ENCODE measurements around the gene MYH16.
"Not testable (repeated sequence)": the region's sequence is repeated elsewhere in the genome, so short reads cannot be mapped to it uniquely, and the experiment has no call there.

Gene MYH16

GRCh38 chr7:99275496-99275895, 2.9 kb downstream of the MYH16 start:
- H3K9me3 ChIP-seq (ENCODE audit: control insufficient read depth in 2 of 2, low read length in 2 of 2), result no peaks in the 10 kb centered on the region
- H3K27ac ChIP-seq (ENCODE audit: low read length), result no peak overlapping the region
- no peaks in the 10 kb centered on the region for H3K27me3 ChIP-seq (ENCODE audit: control insufficient read depth in 1 of 2, insufficient read depth in 2 of 2, low read length in 2 of 2)
- H3K36me3 ChIP-seq (ENCODE audit: control insufficient read depth in 2 of 2, insufficient read depth in 2 of 2, low read length in 2 of 2), result no peaks in the 10 kb centered on the region
- no peaks in the 10 kb centered on the region for H3K4me1 ChIP-seq (ENCODE audit: control insufficient read depth, insufficient read depth, low read length)
- H3K4me3 ChIP-seq (ENCODE audit: low read length in 2 of 2), result no peak overlapping the region
- H3K9ac ChIP-seq (ENCODE audit: low read length in 2 of 2), result no peak overlapping the region

GRCh38 chr7:99278180-99278579, 5.5 kb downstream of the MYH16 start:
- no peaks in the 10 kb centered on the region for H3K36me3 ChIP-seq (ENCODE audit: control insufficient read depth in 2 of 2, insufficient read depth in 2 of 2, low read length in 2 of 2)
- no peaks in the 10 kb centered on the region for H3K4me1 ChIP-seq (ENCODE audit: control insufficient read depth, insufficient read depth, low read length)
- no peak overlapping the region for H3K4me3 ChIP-seq (ENCODE audit: low read length in 2 of 2)
- no peaks in the 10 kb centered on the region for H3K27me3 ChIP-seq (ENCODE audit: control insufficient read depth in 1 of 2, insufficient read depth in 2 of 2, low read length in 2 of 2)
- H3K9me3 ChIP-seq (ENCODE audit: control insufficient read depth in 2 of 2, low read length in 2 of 2), result no peaks in the 10 kb centered on the region
- H3K27ac ChIP-seq (ENCODE audit: low read length), result no peak overlapping the region
- no peak overlapping the region for H3K9ac ChIP-seq (ENCODE audit: low read length in 2 of 2)

GRCh38 chr7:99284165-99284564, 11.5 kb downstream of the MYH16 start:
- H3K9me3 ChIP-seq (ENCODE audit: control insufficient read depth in 2 of 2, low read length in 2 of 2); H3K4me1 ChIP-seq (ENCODE audit: control insufficient read depth, insufficient read depth, low read length); H3K27me3 ChIP-seq (ENCODE audit: control insufficient read depth in 1 of 2, insufficient read depth in 2 of 2, low read length in 2 of 2); H3K36me3 ChIP-seq (ENCODE audit: control insufficient read depth in 2 of 2, insufficient read depth in 2 of 2, low read length in 2 of 2); H3K9ac ChIP-seq (ENCODE audit: low read length in 2 of 2); H3K27ac ChIP-seq (ENCODE audit: low read length); H3K4me3 ChIP-seq (ENCODE audit: low read length in 2 of 2): not testable (repeated sequence)

- Histone ChIP-seq H3K9ac (ENCODE audit: low read length in 2 of 2) (no peak overlapping the region), H3K9me3 (ENCODE audit: control insufficient read depth in 2 of 2, low read length in 2 of 2) (no peaks in the 10 kb centered on the region), H3K27ac (ENCODE audit: low read length) (no peak overlapping the region), H3K4me1 (ENCODE audit: control insufficient read depth, insufficient read depth, low read length) (no peaks in the 10 kb centered on the region), H3K27me3 (ENCODE audit: control insufficient read depth in 1 of 2, insufficient read depth in 2 of 2, low read length in 2 of 2) (peaks cover 0 to 2% of the 10 kb centered on the region in 2 donors), H3K36me3 (ENCODE audit: control insufficient read depth in 2 of 2, insufficient read depth in 2 of 2, low read length in 2 of 2) (no peaks in the 10 kb centered on the region), H3K4me3 (ENCODE audit: low read length in 2 of 2) (no peak overlapping the region)
These were observed 15.3 kb downstream of the MYH16 start for GRCh38 chr7:99287779-99288534.

GRCh38 chr7:99289185-99289584, 16.5 kb downstream of the MYH16 start:
- H3K9me3 ChIP-seq (ENCODE audit: control insufficient read depth in 2 of 2, low read length in 2 of 2), result no peaks in the 10 kb centered on the region
- no peaks in the 10 kb centered on the region for H3K27me3 ChIP-seq (ENCODE audit: control insufficient read depth in 1 of 2, insufficient read depth in 2 of 2, low read length in 2 of 2)
- H3K4me1 ChIP-seq (ENCODE audit: control insufficient read depth, insufficient read depth, low read length), result no peaks in the 10 kb centered on the region
- H3K27ac ChIP-seq (ENCODE audit: low read length), result no peak overlapping the region
- no peak overlapping the region for H3K9ac ChIP-seq (ENCODE audit: low read length in 2 of 2)
- H3K36me3 ChIP-seq (ENCODE audit: control insufficient read depth in 2 of 2, insufficient read depth in 2 of 2, low read length in 2 of 2), result no peaks in the 10 kb centered on the region
- H3K4me3 ChIP-seq (ENCODE audit: low read length in 2 of 2), result no peak overlapping the region

- not testable (repeated sequence) for H3K4me3 ChIP-seq (ENCODE audit: low read length in 2 of 2); H3K9me3 ChIP-seq (ENCODE audit: control insufficient read depth in 2 of 2, low read length in 2 of 2); H3K4me1 ChIP-seq (ENCODE audit: control insufficient read depth, insufficient read depth, low read length); H3K36me3 ChIP-seq (ENCODE audit: control insufficient read depth in 2 of 2, insufficient read depth in 2 of 2, low read length in 2 of 2); H3K27ac ChIP-seq (ENCODE audit: low read length); H3K9ac ChIP-seq (ENCODE audit: low read length in 2 of 2); H3K27me3 ChIP-seq (ENCODE audit: control insufficient read depth in 1 of 2, insufficient read depth in 2 of 2, low read length in 2 of 2)
These were observed 17.5 kb downstream of the MYH16 start for GRCh38 chr7:99290148-99290547.

GRCh38 chr7:99290980-99291607, 18.5 kb downstream of the MYH16 start:
- no peaks in the 10 kb centered on the region for H3K4me1 ChIP-seq (ENCODE audit: control insufficient read depth, insufficient read depth, low read length)
- no peak overlapping the region for H3K9ac ChIP-seq (ENCODE audit: low read length in 2 of 2)
- H3K27ac ChIP-seq (ENCODE audit: low read length), result no peak overlapping the region
- no peaks in the 10 kb centered on the region for H3K27me3 ChIP-seq (ENCODE audit: control insufficient read depth in 1 of 2, insufficient read depth in 2 of 2, low read length in 2 of 2)
- H3K4me3 ChIP-seq (ENCODE audit: low read length in 2 of 2), result no peak overlapping the region
- H3K9me3 ChIP-seq (ENCODE audit: control insufficient read depth in 2 of 2, low read length in 2 of 2), result no peaks in the 10 kb centered on the region
- H3K36me3 ChIP-seq (ENCODE audit: control insufficient read depth in 2 of 2, insufficient read depth in 2 of 2, low read length in 2 of 2), result no peaks in the 10 kb centered on the region

- H3K4me1 ChIP-seq (ENCODE audit: control insufficient read depth, insufficient read depth, low read length), result no peaks in the 10 kb centered on the region
- H3K4me3 ChIP-seq (ENCODE audit: low read length in 2 of 2), result no peak overlapping the region
- H3K9ac ChIP-seq (ENCODE audit: low read length in 2 of 2), result no peak overlapping the region
- no peaks in the 10 kb centered on the region for H3K36me3 ChIP-seq (ENCODE audit: control insufficient read depth in 2 of 2, insufficient read depth in 2 of 2, low read length in 2 of 2)
- H3K27ac ChIP-seq (ENCODE audit: low read length), result no peak overlapping the region
- no peaks in the 10 kb centered on the region for H3K27me3 ChIP-seq (ENCODE audit: control insufficient read depth in 1 of 2, insufficient read depth in 2 of 2, low read length in 2 of 2)
- no peaks in the 10 kb centered on the region for H3K9me3 ChIP-seq (ENCODE audit: control insufficient read depth in 2 of 2, low read length in 2 of 2)
These were observed 19.5 kb downstream of the MYH16 start for GRCh38 chr7:99292127-99292526.

GRCh38 chr7:99293167-99293566, 20.5 kb downstream of the MYH16 start:
- H3K9ac ChIP-seq (ENCODE audit: low read length in 2 of 2), result no peak overlapping the region
- H3K9me3 ChIP-seq (ENCODE audit: control insufficient read depth in 2 of 2, low read length in 2 of 2), result no peaks in the 10 kb centered on the region
- H3K4me1 ChIP-seq (ENCODE audit: control insufficient read depth, insufficient read depth, low read length), result no peaks in the 10 kb centered on the region
- H3K27ac ChIP-seq (ENCODE audit: low read length), result no peak overlapping the region
- no peaks in the 10 kb centered on the region for H3K36me3 ChIP-seq (ENCODE audit: control insufficient read depth in 2 of 2, insufficient read depth in 2 of 2, low read length in 2 of 2)
- no peaks in the 10 kb centered on the region for H3K27me3 ChIP-seq (ENCODE audit: control insufficient read depth in 1 of 2, insufficient read depth in 2 of 2, low read length in 2 of 2)
- no peak overlapping the region for H3K4me3 ChIP-seq (ENCODE audit: low read length in 2 of 2)

GRCh38 chr7:99293650-99294049, 21.0 kb downstream of the MYH16 start:
- H3K36me3 ChIP-seq (ENCODE audit: control insufficient read depth in 2 of 2, insufficient read depth in 2 of 2, low read length in 2 of 2), result no peaks in the 10 kb centered on the region
- H3K4me3 ChIP-seq (ENCODE audit: low read length in 2 of 2), result no peak overlapping the region
- H3K9ac ChIP-seq (ENCODE audit: low read length in 2 of 2), result no peak overlapping the region
- H3K9me3 ChIP-seq (ENCODE audit: control insufficient read depth in 2 of 2, low read length in 2 of 2), result no peaks in the 10 kb centered on the region
- no peak overlapping the region for H3K27ac ChIP-seq (ENCODE audit: low read length)
- no peaks in the 10 kb centered on the region for H3K4me1 ChIP-seq (ENCODE audit: control insufficient read depth, insufficient read depth, low read length)
- no peaks in the 10 kb centered on the region for H3K27me3 ChIP-seq (ENCODE audit: control insufficient read depth in 1 of 2, insufficient read depth in 2 of 2, low read length in 2 of 2)

GRCh38 chr7:99296471-99296870, 23.8 kb downstream of the MYH16 start:
- Histone ChIP-seq H3K36me3 (ENCODE audit: control insufficient read depth in 2 of 2, insufficient read depth in 2 of 2, low read length in 2 of 2) (no peaks in the 10 kb centered on the region), H3K4me1 (ENCODE audit: control insufficient read depth, insufficient read depth, low read length) (no peaks in the 10 kb centered on the region), H3K27ac (ENCODE audit: low read length) (no peak overlapping the region), H3K27me3 (ENCODE audit: control insufficient read depth in 1 of 2, insufficient read depth in 2 of 2, low read length in 2 of 2) (no peaks in the 10 kb centered on the region), H3K9ac (ENCODE audit: low read length in 2 of 2) (no peak overlapping the region), H3K4me3 (ENCODE audit: low read length in 2 of 2) (no peak overlapping the region), H3K9me3 (ENCODE audit: control insufficient read depth in 2 of 2, low read length in 2 of 2) (no peaks in the 10 kb centered on the region)

Data from stomach smooth muscle (tissue), 2 donors.